Epidermal melanocyte (primary cell): ENCODE measurements around the gene TFB2M.

Experiments
- DNase-seq: peaks from one replicate; pipeline ENCODE4 v3.0.0; 2011; ENCODE audit warnings: low spot score; ENCODE audit not compliant: insufficient read length

Gene TFB2M

GRCh38 chr1:246554201-246554600 is 11.9 kb downstream of the TFB2M start:
- no peak for DNase-seq

GRCh38 chr1:246552110-246552509 is 14.0 kb downstream of the TFB2M start:
- no peak for DNase-seq

- DNase-seq: no peak
These were observed 15.7 kb downstream of the TFB2M start for GRCh38 chr1:246550402-246550801.

GRCh38 chr1:246549665-246550064 is 16.4 kb downstream of the TFB2M start:
- DNase-seq: no peak

GRCh38 chr1:246544001-246544400 is 22.1 kb downstream of the TFB2M start:
- DNase-seq: no peak

- DNase-seq: no peak
These were observed 25.1 kb downstream of the TFB2M start for GRCh38 chr1:246540738-246541491.

GRCh38 chr1:246537887-246538286 is 28.2 kb downstream of the TFB2M start:
- no peak for DNase-seq

- no peak for DNase-seq
These were observed 28.6 kb downstream of the TFB2M start for GRCh38 chr1:246537441-246537840.

GRCh38 chr1:246534114-246534513 is 31.9 kb downstream of the TFB2M start:
- no peak for DNase-seq

- DNase-seq: no peak
These were observed 32.6 kb downstream of the TFB2M start for GRCh38 chr1:246533371-246533905.

- no peak for DNase-seq
These were observed 33.5 kb downstream of the TFB2M start for GRCh38 chr1:246532519-246532918.

- no peak for DNase-seq
These were observed 35.6 kb downstream of the TFB2M start for GRCh38 chr1:246530482-246530881.

GRCh38 chr1:246528933-246529731 is 36.9 kb downstream of the TFB2M start:
- no peak for DNase-seq

- DNase-seq: no peak
These were observed 38.5 kb downstream of the TFB2M start for GRCh38 chr1:246527402-246528088.

GRCh38 chr1:246526915-246527314 is 39.1 kb downstream of the TFB2M start:
- no peak for DNase-seq

- DNase-seq: no peak
These were observed 39.7 kb downstream of the TFB2M start for GRCh38 chr1:246526380-246526779.

- DNase-seq: no peak
These were observed 46.5 kb downstream of the TFB2M start for GRCh38 chr1:246519514-246519913.

GRCh38 chr1:246518456-246519205 is 47.4 kb downstream of the TFB2M start:
- no peak for DNase-seq

- DNase-seq: no peak
These were observed 48.7 kb downstream of the TFB2M start for GRCh38 chr1:246517391-246517790.

GRCh38 chr1:246516126-246516525 is 49.9 kb downstream of the TFB2M start:
- no peak for DNase-seq

- no peak for DNase-seq
These were observed 50.6 kb downstream of the TFB2M start for GRCh38 chr1:246515390-246516005.
